ENCODE data around the gene LMNA.
"Not testable (repeated sequence)": the region's sequence is repeated elsewhere in the genome, so short reads cannot be mapped to it uniquely, and the experiment has no call there.

LMNA gene

DNA sequence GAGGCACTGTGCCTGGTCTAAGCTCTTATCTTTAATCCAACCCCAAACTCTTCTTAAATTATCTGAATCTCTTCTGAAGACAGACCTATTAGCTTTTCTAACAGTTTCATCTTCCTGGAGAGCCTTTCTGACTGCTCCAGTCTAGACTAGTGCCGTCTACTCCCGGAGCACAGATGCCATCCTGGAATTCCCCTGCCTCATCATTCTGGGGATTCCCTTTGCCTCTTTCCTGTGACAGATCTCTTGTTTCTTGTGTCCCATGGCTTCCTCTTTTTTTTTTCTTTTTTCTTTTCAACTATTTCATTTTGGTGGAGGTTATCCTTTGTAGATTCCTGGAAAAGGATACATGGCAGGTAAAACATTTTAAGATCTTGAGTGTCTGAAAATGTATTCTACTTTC lies 50.6 kb downstream of the LMNA start:
- H4K20me1 ChIP-seq, result no peaks in the 10 kb centered on the region
- H3K9me3 ChIP-seq, result peaks cover 13% of the 10 kb centered on the region; the same call in 1 of the 2 replicates
- 0 out of 2 replicates have a peak, but pooled peaks cover 5% of the 10 kb centered on the region for H3K27me3 ChIP-seq
- TF ChIP-seq Cebpa-rat (IDR thresholded peaks at IDR 0.05), result no peak
- H3K36me3 ChIP-seq, result peaks cover 21% of the 10 kb centered on the region; the same call in 1 of the 2 replicates
- H3K4me1 ChIP-seq, result peaks cover 14% of the 10 kb centered on the region
- no peak overlapping the region for H3K9ac ChIP-seq
- H3K4me3 ChIP-seq, result no peak overlapping the region
- no peak overlapping the region for H3K4me2 ChIP-seq
- no peak overlapping the region for H3K27ac ChIP-seq

DNA sequence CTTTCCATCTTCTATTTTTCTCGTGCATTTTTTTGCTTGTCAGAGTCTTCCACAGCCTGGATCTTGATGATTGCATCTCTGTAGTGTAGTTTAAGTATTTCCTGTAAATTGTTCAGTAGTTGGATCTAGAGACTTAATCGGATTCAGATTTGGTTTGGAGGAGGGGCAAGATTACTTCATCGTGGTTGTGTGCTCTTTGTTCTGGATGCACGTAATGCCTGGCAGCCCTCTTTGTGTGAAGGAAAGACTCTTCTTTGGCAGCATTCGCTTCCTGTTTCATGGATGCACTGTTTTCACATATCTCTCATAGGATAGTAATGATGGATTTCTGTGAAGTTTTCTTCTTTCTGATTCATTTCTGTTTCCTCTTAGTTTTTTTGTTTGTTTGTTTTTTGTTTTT lies 53.0 kb downstream of the LMNA start:
- no peak overlapping the region for H3K27ac ChIP-seq
- no peaks in the 10 kb centered on the region for H3K27me3 ChIP-seq
- no peak overlapping the region for H3K4me3 ChIP-seq
- no peak overlapping the region for H3K9ac ChIP-seq
- peaks cover 13% of the 10 kb centered on the region; the same call in 1 of the 2 replicates for H3K9me3 ChIP-seq
- H3K4me2 ChIP-seq, result no peak overlapping the region
- H4K20me1 ChIP-seq, result no peaks in the 10 kb centered on the region
- H3K36me3 ChIP-seq, result peaks cover 22% of the 10 kb centered on the region; the same call in 1 of the 2 replicates
- no peak for TF ChIP-seq Cebpa-rat (IDR thresholded peaks at IDR 0.05)
- no peaks in the 10 kb centered on the region for H3K4me1 ChIP-seq

DNA sequence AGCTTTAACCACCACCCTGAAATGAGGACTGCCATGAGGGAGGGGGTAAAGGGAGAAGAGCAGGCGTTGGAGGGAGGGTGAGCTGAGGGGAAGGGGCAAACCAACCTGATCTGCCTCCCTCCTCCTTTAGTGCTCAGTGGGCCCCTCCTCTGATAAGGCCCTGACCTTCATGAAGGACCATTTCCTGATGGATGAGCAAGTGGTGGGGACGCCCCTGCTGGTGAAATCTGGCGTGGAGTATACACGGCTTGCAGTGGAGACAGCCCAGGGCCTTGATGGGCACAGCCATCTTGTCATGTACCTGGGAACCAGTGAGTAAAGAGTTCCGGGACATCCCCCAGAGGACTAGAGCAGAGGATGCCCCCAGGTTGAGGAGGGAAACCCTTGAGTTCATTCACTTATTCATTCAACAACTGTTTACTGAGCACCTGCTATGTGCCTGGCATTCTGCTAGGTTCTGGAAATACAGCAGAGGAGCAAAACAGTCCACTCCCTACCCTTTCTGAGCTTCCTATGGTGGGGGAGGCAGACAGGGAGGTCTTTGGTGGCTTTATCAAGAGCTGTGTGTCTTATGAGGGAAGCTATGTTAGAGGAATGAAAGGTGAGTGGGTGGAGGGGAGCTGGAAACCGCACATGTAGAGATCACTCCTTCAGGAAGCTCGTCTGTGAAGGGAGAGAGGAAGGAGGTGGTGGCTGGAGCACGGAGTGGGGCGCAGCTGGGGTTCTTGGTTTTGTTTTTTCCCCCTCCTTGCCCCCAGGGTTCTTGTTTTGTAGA lies 58.4 kb downstream of the LMNA start:
- Histone ChIP-seq H3K27ac (no peak overlapping the region), H3K36me3 (peaks cover 43% of the 10 kb centered on the region; the same call in 1 of the 2 replicates), H3K9me3 (no peaks in the 10 kb centered on the region), H3K4me2 (peak overlapping the region; percentile 13), H3K27me3 (no peaks in the 10 kb centered on the region), H4K20me1 (no peaks in the 10 kb centered on the region), H3K9ac (no peak overlapping the region), H3K4me3 (no peak overlapping the region), H3K4me1 (peaks cover 6% of the 10 kb centered on the region)
- no peak for TF ChIP-seq Cebpa-rat (IDR thresholded peaks at IDR 0.05)

DNA sequence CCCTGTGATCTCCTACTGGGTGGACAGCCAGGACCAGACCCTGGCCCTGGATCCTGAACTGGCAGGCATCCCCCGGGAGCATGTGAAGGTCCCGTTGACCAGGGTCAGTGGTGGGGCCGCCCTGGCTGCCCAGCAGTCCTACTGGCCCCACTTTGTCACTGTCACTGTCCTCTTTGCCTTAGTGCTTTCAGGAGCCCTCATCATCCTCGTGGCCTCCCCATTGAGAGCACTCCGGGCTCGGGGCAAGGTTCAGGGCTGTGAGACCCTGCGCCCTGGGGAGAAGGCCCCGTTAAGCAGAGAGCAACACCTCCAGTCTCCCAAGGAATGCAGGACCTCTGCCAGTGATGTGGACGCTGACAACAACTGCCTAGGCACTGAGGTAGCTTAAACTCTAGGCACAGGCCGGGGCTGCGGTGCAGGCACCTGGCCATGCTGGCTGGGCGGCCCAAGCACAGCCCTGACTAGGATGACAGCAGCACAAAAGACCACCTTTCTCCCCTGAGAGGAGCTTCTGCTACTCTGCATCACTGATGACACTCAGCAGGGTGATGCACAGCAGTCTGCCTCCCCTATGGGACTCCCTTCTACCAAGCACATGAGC lies 62.2 kb downstream of the LMNA start:
- H3K4me3 ChIP-seq, result no peak overlapping the region

DNA sequence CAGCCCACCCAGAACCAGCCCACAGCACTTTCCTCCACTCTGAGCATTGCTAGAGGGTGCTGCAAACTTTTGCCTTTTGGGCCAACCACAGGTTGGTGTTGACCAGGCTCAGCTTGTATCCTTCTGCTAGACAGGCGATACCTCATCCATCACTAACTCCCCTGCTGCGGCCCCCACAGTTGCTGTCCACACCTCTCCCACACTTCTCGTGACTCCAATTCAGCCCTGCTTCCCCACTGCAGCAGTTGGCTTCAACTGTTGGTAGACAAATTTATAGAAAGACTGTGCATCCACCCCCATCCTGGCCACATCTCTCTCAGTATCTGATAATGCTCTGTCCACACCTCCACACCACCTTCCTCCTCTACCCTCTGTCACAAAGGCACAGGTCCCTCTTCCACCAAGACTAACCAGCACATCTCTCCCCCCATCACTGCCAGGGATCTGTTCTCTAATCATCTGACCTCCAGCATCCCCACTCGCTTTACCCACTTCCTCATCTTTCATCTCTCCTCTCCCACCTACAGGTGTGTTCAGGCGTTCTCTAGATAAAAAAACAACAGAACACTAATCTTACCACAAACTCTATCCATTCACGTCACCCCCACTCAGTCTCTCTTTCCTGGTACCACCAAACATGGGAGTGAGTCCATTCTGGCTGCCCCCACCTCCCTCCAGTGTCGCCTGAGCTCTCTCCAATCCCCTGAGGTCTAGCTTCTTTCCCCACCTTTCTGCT lies 63.6 kb downstream of the LMNA start:
- no peak for TF ChIP-seq Cebpa-rat (IDR thresholded peaks at IDR 0.05)

More for the DNA sequence above, 62.2 kb downstream of the LMNA start:
- Histone ChIP-seq H3K27ac (no peak overlapping the region), H3K36me3 (peaks cover 43% of the 10 kb centered on the region; the same call in 1 of the 2 replicates), H3K4me1 (peaks cover 6% of the 10 kb centered on the region), H3K4me2 (no peak overlapping the region), H3K27me3 (no peaks in the 10 kb centered on the region), H3K9me3 (no peaks in the 10 kb centered on the region), H3K9ac (no peak overlapping the region), H4K20me1 (no peaks in the 10 kb centered on the region)
- no peak for TF ChIP-seq Cebpa-rat (IDR thresholded peaks at IDR 0.05)

DNA sequence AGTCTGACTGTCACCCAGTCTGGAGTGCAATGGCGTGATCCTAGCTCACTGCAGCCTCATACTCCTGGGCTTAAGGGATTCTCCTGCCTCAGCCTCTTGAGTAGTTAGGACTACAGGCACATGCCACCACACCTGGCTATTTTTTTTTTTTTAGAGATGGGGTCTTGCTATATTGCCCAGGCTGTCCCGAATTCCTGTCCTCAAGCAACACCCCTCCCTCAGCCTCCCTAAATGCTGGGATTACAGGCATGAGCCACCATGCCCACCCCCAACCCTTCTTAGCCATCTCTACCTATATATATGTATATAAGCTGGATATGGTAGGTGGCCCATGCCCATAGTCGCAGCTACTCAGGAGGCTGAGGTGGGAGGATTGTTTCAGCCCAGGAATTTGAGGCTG lies 66.0 kb downstream of the LMNA start:
- Histone ChIP-seq H3K9me3 (no peaks in the 10 kb centered on the region), H3K4me3 (no peak overlapping the region), H3K4me2 (no peak overlapping the region), H3K9ac (no peak overlapping the region), H3K27me3 (no peaks in the 10 kb centered on the region), H3K27ac (no peak overlapping the region), H3K4me1 (peaks cover 7% of the 10 kb centered on the region; the same call in 1 of the 2 replicates), H3K36me3 (peaks cover 20% of the 10 kb centered on the region; the same call in 1 of the 2 replicates), H4K20me1 (no peaks in the 10 kb centered on the region)
- TF ChIP-seq Cebpa-rat (IDR thresholded peaks at IDR 0.05), result no peak

More for the DNA sequence above, 63.6 kb downstream of the LMNA start:
- peaks cover 11% of the 10 kb centered on the region for H3K4me1 ChIP-seq
- no peak overlapping the region for H3K27ac ChIP-seq
- H4K20me1 ChIP-seq, result no peaks in the 10 kb centered on the region
- peaks cover 36% of the 10 kb centered on the region; the same call in 1 of the 2 replicates for H3K36me3 ChIP-seq
- H3K4me3 ChIP-seq, result no peak overlapping the region
- no peak overlapping the region for H3K9ac ChIP-seq
- H3K4me2 ChIP-seq, result no peak overlapping the region
- H3K27me3 ChIP-seq, result no peaks in the 10 kb centered on the region
- H3K9me3 ChIP-seq, result no peaks in the 10 kb centered on the region

DNA sequence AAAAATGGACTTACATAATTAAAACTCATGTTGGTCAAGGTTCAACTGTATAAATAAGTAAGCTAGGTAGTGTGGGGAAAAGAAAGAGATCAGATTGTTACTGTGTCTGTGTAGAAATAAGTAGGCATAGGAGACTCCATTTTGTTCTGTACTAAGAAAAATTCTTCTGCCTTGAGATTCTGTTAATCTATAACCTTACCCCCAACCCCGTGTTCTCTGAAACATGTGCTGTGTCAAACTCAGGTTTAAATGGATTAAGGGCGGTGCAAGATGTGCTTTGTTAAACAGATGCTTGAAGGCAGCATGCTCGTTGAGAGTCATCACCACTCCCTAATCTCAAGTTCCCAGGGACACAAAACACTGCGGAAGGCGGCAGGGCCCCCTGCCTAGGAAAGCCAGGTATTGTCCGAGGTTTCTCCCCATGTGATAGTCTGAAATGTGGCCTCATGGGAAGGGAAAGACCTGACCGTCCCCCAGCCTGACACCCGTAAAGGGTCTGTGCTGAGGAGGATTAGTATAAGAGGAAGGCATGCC lies 66.9 kb downstream of the LMNA start:
- not testable (repeated sequence) for H3K9ac ChIP-seq, H3K4me2 ChIP-seq, H3K9me3 ChIP-seq, H3K36me3 ChIP-seq, H3K4me3 ChIP-seq, H3K27ac ChIP-seq, H3K4me1 ChIP-seq, H4K20me1 ChIP-seq, H3K27me3 ChIP-seq

DNA sequence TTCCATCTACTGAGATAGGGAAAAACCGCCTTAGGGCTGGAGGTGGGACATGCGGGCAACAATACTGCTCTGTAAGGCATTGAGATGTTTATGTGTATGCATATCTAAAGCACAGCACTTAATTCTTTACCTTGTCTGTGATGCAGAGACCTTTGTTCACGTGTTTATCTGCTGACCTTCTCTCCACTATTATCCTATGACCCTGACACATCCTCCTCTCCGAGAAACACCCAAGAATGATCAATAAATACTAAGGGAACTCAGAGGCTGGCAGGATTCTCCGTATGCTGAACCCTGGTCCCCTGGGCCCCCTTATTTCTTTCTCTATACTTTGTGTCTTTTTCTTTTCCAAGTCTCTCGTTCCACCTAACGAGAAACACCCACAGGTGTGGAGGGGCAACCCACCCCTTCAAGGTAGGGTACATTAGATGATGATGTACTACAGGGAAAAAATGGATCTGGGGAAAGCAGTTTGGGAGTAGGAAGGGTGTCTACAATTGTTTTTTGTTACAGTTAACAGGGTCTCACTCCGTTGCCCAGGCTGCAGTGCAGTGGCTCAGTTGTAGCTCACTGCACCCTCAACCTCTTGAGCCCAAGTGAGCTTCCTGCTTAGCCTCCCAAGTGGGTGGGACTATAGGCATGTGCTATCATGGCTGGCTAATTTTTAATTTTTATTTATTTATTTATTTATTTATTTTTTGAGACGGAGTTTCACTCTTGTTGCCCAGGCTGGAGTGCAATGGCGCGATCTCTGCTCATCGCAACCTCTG lies 67.7 kb downstream of the LMNA start:
- H3K4me1 ChIP-seq, H3K27ac ChIP-seq: not testable (repeated sequence)

DNA sequence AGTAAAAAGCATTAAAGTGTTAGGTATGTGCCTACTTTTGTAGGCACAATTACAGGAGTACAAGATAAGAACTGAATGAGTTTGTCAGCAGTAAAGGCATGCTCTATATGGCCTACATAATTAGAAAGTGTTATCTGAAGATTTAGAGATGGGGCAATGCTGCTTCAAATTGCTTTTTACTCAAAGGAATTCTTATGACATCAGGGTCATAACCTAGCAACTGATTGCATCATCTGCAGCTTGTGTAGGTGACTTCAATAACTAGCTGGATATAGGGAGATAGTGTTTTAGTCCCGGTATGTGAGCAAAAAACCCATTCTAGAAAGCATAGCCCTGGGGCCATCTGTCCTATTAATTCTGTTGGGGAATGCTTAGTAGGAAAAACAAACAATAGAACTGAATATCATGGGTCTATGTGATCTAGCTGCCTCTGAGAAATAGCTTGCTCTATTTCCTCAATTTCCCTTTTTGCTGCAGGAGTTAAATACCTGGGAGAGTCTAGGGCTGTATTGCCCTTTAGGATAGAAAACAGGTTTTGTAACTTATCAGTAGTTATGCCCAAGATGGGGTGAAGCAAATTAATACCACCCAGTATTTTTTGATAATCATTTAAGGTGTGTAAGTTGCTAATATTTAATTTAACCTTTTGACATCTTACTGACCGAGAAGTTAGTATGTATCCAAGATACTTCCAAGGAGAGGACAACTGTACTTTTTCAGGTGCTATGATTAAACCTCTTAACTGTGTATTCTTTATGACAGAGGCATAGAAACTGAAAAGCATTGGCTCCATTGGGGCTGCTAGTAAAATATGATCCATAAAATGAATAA lies 72.1 kb downstream of the LMNA start:
- H4K20me1 ChIP-seq, H3K27ac ChIP-seq, H3K4me1 ChIP-seq, H3K4me3 ChIP-seq, H3K36me3 ChIP-seq, H3K4me2 ChIP-seq, H3K27me3 ChIP-seq, H3K9ac ChIP-seq: not testable (repeated sequence)
- H3K9me3 ChIP-seq, result peaks cover 39% of the 10 kb centered on the region

More for the DNA sequence above, 67.7 kb downstream of the LMNA start:
- not testable (repeated sequence) for H3K27me3 ChIP-seq, H3K4me3 ChIP-seq, H4K20me1 ChIP-seq, H3K9ac ChIP-seq, H3K36me3 ChIP-seq
- H3K9me3 ChIP-seq, result peaks cover 12% of the 10 kb centered on the region
- H3K4me2 ChIP-seq, result peak overlapping the region; percentile 36; the same call in 1 of the 2 replicates

Data from BLaER1 (cell line).